HG03159 (cell line): Measurements from ENCODE around the gene TMEM176B.

Source experiments
- ATAC-seq: cut with Tn5 transposase; IDR thresholded peaks from one replicate; pipeline ENCODE4 v1.9.1; 2021; ENCODE audit warnings: mild to moderate bottlenecking, moderate library complexity; ENCODE audit not compliant: unreplicated experiment

Gene TMEM176B

GRCh38 chr7:150799741-150800580, at the start of gene TMEM176B:
TMEM176B (minus strand) TSS chr7:150800364; CDS start chr7:150796569, 3,795 bp downstream.
- no peak for ATAC-seq

GRCh38 chr7:150849204-150849775, 49.1 kb upstream of the TMEM176B start:
- ATAC-seq: no peak

- no peak for ATAC-seq
Observed at GRCh38 chr7:150848561-150849115, 48.5 kb upstream of the TMEM176B start.

GRCh38 chr7:150848111-150848510, 47.9 kb upstream of the TMEM176B start:
- no peak for ATAC-seq

- ATAC-seq: no peak
Observed at GRCh38 chr7:150847536-150847935, 47.4 kb upstream of the TMEM176B start.

- ATAC-seq: no peak
Observed at GRCh38 chr7:150846291-150847115, 46.3 kb upstream of the TMEM176B start.

GRCh38 chr7:150845421-150845861, 45.3 kb upstream of the TMEM176B start:
- no peak for ATAC-seq

- ATAC-seq: no peak
Observed at GRCh38 chr7:150842716-150843115, 42.6 kb upstream of the TMEM176B start.

GRCh38 chr7:150842018-150842417, 41.9 kb upstream of the TMEM176B start:
- no peak for ATAC-seq

GRCh38 chr7:150838965-150839650, 38.9 kb upstream of the TMEM176B start:
- no peak for ATAC-seq

- no peak for ATAC-seq
Observed at GRCh38 chr7:150835702-150836280, 35.6 kb upstream of the TMEM176B start.

- no peak for ATAC-seq
Observed at GRCh38 chr7:150835019-150835418, 34.9 kb upstream of the TMEM176B start.

GRCh38 chr7:150831851-150832250, 31.7 kb upstream of the TMEM176B start:
- ATAC-seq: no peak

GRCh38 chr7:150830937-150831336, 30.8 kb upstream of the TMEM176B start:
- no peak for ATAC-seq

- ATAC-seq: no peak
Observed at GRCh38 chr7:150829426-150829825, 29.3 kb upstream of the TMEM176B start.

- ATAC-seq: no peak
Observed at GRCh38 chr7:150828384-150828783, 28.2 kb upstream of the TMEM176B start.

- no peak for ATAC-seq
Observed at GRCh38 chr7:150826061-150826849, 26.1 kb upstream of the TMEM176B start.

- ATAC-seq: no peak
Observed at GRCh38 chr7:150824379-150825177, 24.4 kb upstream of the TMEM176B start.
